Liver (tissue), 3 donors: Measurements from ENCODE around the gene HOXA3.

ENCODE experiments used
- JUND ChIP-seq, 2 donors: IDR thresholded peaks; 2 replicates each; pipeline ENCODE4 v1.6.1; 2016; ENCODE audit warnings: antibody characterized with exemption in 2 of 2
- RAD21 ChIP-seq, 2 donors: IDR thresholded peaks; 2 replicates each; pipeline ENCODE4 v1.6.1; 2016; ENCODE audit warnings: antibody characterized with exemption in 2 of 2, mild to moderate bottlenecking in 2 of 2
- SP1 ChIP-seq: IDR thresholded peaks from 2 replicates; pipeline ENCODE4 v1.6.1; 2018; ENCODE audit warnings: antibody characterized with exemption, mild to moderate bottlenecking
- TAF1 ChIP-seq: conservative IDR thresholded peaks from 2 replicates; pipeline ENCODE4 v1.6.1; 2016; ENCODE audit warnings: antibody characterized with exemption, mild to moderate bottlenecking
- TF ChIP-seq, protein P1 (sequence below): fragments of 150-350 bp; IDR thresholded peaks from 2 replicates; pipeline ENCODE4 v1.5.1; 2017; ENCODE audit warnings: improper control_type of control experiment, low read depth, low read length; ENCODE audit not compliant: missing input control
- TF ChIP-seq, protein P2 (sequence below): IDR thresholded peaks from 2 replicates; pipeline ENCODE4 v1.6.1; 2016; ENCODE audit warnings: antibody characterized with exemption
- donor health status: healthy.
- donor health status: healthy.

DNA sequence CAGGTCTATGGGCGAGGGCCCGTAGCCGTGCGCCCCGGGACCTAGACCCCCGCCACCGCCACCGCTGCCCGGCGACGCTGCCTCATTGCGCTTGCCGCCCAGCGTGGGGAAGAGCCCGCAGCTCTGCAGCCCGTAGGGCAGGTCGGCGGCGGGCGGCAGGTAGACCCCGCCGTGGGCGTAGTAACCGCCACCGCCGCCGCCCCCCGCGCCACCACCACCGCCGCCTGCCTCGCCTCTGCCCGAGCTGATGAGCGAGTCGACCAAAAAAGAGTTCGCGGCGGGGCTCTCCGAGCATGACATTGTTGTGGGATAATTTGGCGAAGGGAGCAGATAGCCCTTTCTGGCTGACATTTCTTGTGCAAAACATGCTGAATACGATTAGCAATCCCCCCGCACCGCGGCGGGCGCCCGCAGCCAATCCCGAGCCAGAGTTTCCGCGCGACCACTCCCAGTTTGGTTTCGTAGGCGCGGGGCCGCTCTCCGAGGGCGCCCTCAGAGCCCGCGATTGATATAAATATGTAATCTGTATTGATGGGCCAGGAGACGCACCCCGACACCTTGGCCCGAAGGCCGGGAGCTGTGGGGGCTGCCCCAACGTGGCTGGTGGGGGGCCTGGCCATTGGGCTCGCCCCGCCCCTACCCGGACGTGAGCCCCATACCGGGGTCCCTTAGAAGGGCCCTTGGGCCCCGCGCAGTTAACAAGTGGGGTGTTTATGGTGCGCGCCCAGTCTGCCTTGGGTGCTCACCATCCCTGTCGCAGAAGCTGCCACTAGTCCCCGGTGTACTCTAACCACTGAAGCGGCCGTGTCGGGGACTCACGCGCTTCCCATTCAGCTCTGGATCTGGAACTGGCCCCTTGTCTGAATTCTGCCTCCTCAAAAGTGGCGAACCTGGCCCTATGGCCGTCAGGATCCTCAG, 21.8 kb upstream of the HOXA3 start, which contains the start of gene HOXA10:
- TF ChIP-seq, protein P1, sequence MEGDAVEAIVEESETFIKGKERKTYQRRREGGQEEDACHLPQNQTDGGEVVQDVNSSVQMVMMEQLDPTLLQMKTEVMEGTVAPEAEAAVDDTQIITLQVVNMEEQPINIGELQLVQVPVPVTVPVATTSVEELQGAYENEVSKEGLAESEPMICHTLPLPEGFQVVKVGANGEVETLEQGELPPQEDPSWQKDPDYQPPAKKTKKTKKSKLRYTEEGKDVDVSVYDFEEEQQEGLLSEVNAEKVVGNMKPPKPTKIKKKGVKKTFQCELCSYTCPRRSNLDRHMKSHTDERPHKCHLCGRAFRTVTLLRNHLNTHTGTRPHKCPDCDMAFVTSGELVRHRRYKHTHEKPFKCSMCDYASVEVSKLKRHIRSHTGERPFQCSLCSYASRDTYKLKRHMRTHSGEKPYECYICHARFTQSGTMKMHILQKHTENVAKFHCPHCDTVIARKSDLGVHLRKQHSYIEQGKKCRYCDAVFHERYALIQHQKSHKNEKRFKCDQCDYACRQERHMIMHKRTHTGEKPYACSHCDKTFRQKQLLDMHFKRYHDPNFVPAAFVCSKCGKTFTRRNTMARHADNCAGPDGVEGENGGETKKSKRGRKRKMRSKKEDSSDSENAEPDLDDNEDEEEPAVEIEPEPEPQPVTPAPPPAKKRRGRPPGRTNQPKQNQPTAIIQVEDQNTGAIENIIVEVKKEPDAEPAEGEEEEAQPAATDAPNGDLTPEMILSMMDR: no peak
- TF ChIP-seq TAF1 (no peak), JUND (IDR thresholded peaks at IDR 0.05) (no peak), SP1 (no peak), RAD21 (IDR thresholded peaks at IDR 0.05) (no peak)
- TF ChIP-seq, protein P2, sequence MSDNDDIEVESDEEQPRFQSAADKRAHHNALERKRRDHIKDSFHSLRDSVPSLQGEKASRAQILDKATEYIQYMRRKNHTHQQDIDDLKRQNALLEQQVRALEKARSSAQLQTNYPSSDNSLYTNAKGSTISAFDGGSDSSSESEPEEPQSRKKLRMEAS: no peak
